GM23248 (cell line): ENCODE measurements around the gene CCDC159. TPM values are rescaled to one million over a fixed set of nuclear protein-coding genes. Genes with fewer than 3 reads are reported as not detected.
"Not testable (repeated sequence)": the region's sequence is repeated elsewhere in the genome, so short reads cannot be mapped to it uniquely, and the experiment has no call there.

Source experiments
- DNase-seq: peaks from one replicate; pipeline ENCODE4 v3.0.0-alpha.2; 2015
- H2AFZ ChIP-seq: fragments of 200-600 bp; sonication (generic); 2 replicates; pipeline ENCODE4 v1.6.1; 2016; ENCODE audit warnings: antibody characterized with exemption
- H3F3A ChIP-seq: fragments of 200-600 bp; sonication (generic); 2 replicates; pipeline ENCODE4 v1.6.1; 2016; ENCODE audit warnings: mild to moderate bottlenecking, antibody characterized with exemption, mixed run types; ENCODE audit not compliant: insufficient read depth
- H3K27ac ChIP-seq: fragments of 200-600 bp; sonication (generic); 2 replicates; pipeline ENCODE4 v1.5.1; 2016; ENCODE audit warnings: mild to moderate bottlenecking
- H3K27me3 ChIP-seq: fragments of 200-600 bp; sonication (generic); replicated peaks from 2 replicates; pipeline ENCODE4 v1.6.1; 2016; ENCODE audit warnings: mild to moderate bottlenecking; ENCODE audit not compliant: insufficient read depth
- H3K36me3 ChIP-seq: fragments of 200-600 bp; sonication (generic); 2 replicates; pipeline ENCODE4 v1.6.1; 2016; ENCODE audit warnings: low read depth, mild to moderate bottlenecking
- H3K4me1 ChIP-seq: fragments of 200-600 bp; sonication (generic); 2 replicates; pipeline ENCODE4 v1.6.1; 2016; ENCODE audit warnings: mild to moderate bottlenecking; ENCODE audit not compliant: insufficient read depth
- H3K4me2 ChIP-seq: fragments of 200-600 bp; sonication (generic); one replicate; pipeline ENCODE4 v1.6.1; 2016; ENCODE audit warnings: mild to moderate bottlenecking; ENCODE audit not compliant: unreplicated experiment
- H3K4me3 ChIP-seq: fragments of 200-600 bp; sonication (generic); 2 replicates; pipeline ENCODE4 v1.5.1; 2016; ENCODE audit warnings: mild to moderate bottlenecking
- H3K79me2 ChIP-seq: fragments of 200-600 bp; sonication (generic); 2 replicates; pipeline ENCODE4 v1.6.1; 2016; ENCODE audit warnings: mild to moderate bottlenecking; ENCODE audit not compliant: insufficient read depth
- H3K9ac ChIP-seq: fragments of 200-600 bp; sonication (generic); 2 replicates; pipeline ENCODE4 v1.6.1; 2016; ENCODE audit warnings: mild to moderate bottlenecking
- H3K9me2 ChIP-seq: fragments of 200-600 bp; sonication (generic); 2 replicates; pipeline ENCODE4 v1.6.1; 2016; ENCODE audit warnings: mixed run types, mild to moderate bottlenecking, moderate library complexity; ENCODE audit not compliant: insufficient read depth
- H3K9me3 ChIP-seq: fragments of 200-600 bp; sonication (generic); one replicate; pipeline ENCODE4 v1.6.1; 2017; ENCODE audit warnings: low read depth
- H4K20me1 ChIP-seq: fragments of 200-600 bp; sonication (generic); 2 replicates; pipeline ENCODE4 v1.6.0; 2016; ENCODE audit not compliant: insufficient read depth
- EZH2 ChIP-seq: fragments of 200-600 bp; sonication (generic); IDR thresholded peaks from 2 replicates; pipeline ENCODE4 v1.6.1; 2018; ENCODE audit warnings: antibody characterized with exemption, mild to moderate bottlenecking; ENCODE audit not compliant: insufficient read depth, poor library complexity, severe bottlenecking
- EZH2phosphoT487 ChIP-seq: fragments of 200-600 bp; sonication (generic); IDR thresholded peaks from 2 replicates; pipeline ENCODE4 v1.6.1; 2018; ENCODE audit warnings: antibody characterized with exemption, moderate library complexity, mild to moderate bottlenecking, low read depth; ENCODE audit not compliant: insufficient read depth
- WGBS, 2 experiments: methylation state at CpG; one replicate each; pipeline ENCODE4 v1.1.6; 2015 to 2017; ENCODE audit warnings: low lambda C conversion rate in 2 of 2, low coverage in 1 of 2; ENCODE audit errors: missing lambda C conversion rate in 2 of 2; 5-methylcytosine and 5-hydroxymethylcytosine counted together
- in situ Hi-C: fragments of 300-500 bp; cut with MboI; formaldehyde crosslinking; loops from 2 replicates; pipeline ENCODE4 v1.15.0; 2020
- polyA plus RNA-seq: library from polyadenylated mRNA; unstranded; fragments of >200 nt; fragmentation: Nextera tagmentation; extraction: Ambion mirVana; gene quantifications from 2 replicates; pipeline ENCODE4 v1.2.1, GENCODE V29; 2016
- total RNA-seq: library from RNA; depleted of rRNA; stranded (reverse); fragments of >200 nt; shearing (Covaris generic); gene quantifications from 2 replicates; pipeline ENCODE4 v1.2.3, GENCODE V29; 2014

CCDC159 gene
- total and polyA plus RNA-seq, 2 experiments from 2014 or later: 11.6 to 16.5 TPM

DNA sequence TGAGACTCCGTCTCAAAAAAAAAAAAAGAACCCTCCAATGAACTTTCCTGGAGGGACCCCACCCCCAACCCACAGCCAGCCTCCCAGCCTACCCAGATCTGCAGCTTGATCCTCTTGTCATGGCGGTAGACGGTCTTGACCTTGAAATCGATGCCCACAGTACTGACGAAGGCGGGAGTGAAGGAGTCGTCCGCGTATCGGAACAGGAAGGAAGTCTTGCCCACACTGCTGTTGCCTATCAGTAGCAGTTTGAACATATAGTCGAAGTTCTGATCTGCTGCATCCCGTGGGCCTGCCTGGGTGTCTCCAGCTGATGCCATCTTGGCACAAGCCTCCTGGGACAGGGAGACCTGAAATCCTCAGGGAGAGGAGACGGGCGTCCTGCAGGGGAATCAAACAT, 9.2 kb upstream of the CCDC159 start:
- H3K27ac ChIP-seq: no peak overlapping the region
- no peaks in the 10 kb centered on the region for H3K27me3 ChIP-seq
- H3K9me3 ChIP-seq: no peaks in the 10 kb centered on the region
- no peak overlapping the region for H2AFZ ChIP-seq
- 90 to 92% methylated on average over 14 of the region's 14 CpGs for WGBS, 2 experiments
- no peaks in the 10 kb centered on the region for H4K20me1 ChIP-seq
- H3K9me2 ChIP-seq: no peaks in the 10 kb centered on the region
- no peak overlapping the region for H3K4me3 ChIP-seq
- TF ChIP-seq EZH2phosphoT487 (no peak), EZH2 (no peak)
- 0 out of 2 replicates have a peak, but pooled peaks cover 5% of the 10 kb centered on the region for H3K4me1 ChIP-seq
- in situ Hi-C loops: no loop called here
- no peak overlapping the region for H3K9ac ChIP-seq
- H3K79me2 ChIP-seq: no peaks in the 10 kb centered on the region
- DNase-seq: no peak
- no peaks in the 10 kb centered on the region for H3K36me3 ChIP-seq
- no peaks in the 10 kb centered on the region for H3F3A ChIP-seq
- H3K4me2 ChIP-seq: no peak overlapping the region

DNA sequence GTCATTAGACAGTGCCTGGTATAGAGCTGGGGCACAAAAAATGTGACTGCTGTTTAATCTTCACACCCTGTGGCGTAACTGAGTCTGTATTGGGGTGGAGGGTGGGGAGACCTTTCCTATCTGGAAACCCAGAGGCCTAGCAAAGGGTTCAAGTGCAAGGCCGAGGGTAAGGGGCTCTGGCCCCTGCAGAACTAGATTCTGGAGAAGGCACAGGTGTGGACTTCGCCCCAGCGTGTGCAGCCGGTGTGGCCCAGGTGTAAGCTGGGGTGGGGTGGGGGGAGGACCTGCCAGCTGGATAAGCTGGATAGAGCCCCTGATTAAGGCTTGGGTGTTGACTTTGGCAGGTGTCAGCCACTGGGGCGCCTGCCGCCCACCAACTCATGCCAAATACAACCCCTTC, 8.2 kb upstream of the CCDC159 start:
- Histone ChIP-seq H3K4me3 (no peak overlapping the region), H3K36me3 (no peaks in the 10 kb centered on the region), H3K79me2 (no peaks in the 10 kb centered on the region), H3K9me2 (no peaks in the 10 kb centered on the region), H3K4me2 (peak overlapping the region; percentile 87), H3K27me3 (no peaks in the 10 kb centered on the region), H3K4me1 (0 out of 2 replicates have a peak, but pooled peaks cover 5% of the 10 kb centered on the region), H3F3A (no peaks in the 10 kb centered on the region), H3K9ac (no peak overlapping the region), H4K20me1 (no peaks in the 10 kb centered on the region), H3K9me3 (no peaks in the 10 kb centered on the region), H2AFZ (no peak overlapping the region), H3K27ac (no peak overlapping the region)
- in situ Hi-C loops: no loop called here
- no peak for DNase-seq
- TF ChIP-seq EZH2: no peak
- TF ChIP-seq EZH2phosphoT487: no peak
- WGBS, 2 experiments: 81 to 85% methylated on average over 7 of the region's 7 CpGs

GRCh38 chr19:11338569-11339253, 7.6 kb upstream of the CCDC159 start:
- in situ Hi-C loops: no loop called here
- Histone ChIP-seq H3K27me3 (no peaks in the 10 kb centered on the region), H3K9me2 (no peaks in the 10 kb centered on the region), H3K4me1 (peaks cover 7% of the 10 kb centered on the region; the same call in 1 of the 2 replicates), H3K9ac (peak overlapping the region; percentile 68), H3K27ac (no peak overlapping the region), H2AFZ (peak overlapping the region; percentile 90), H4K20me1 (no peaks in the 10 kb centered on the region), H3K9me3 (no peaks in the 10 kb centered on the region), H3K4me2 (peak overlapping the region; percentile 87), H3F3A (peaks cover 4% of the 10 kb centered on the region; the same call in 1 of the 2 replicates), H3K4me3 (peak overlapping the region; percentile 78), H3K36me3 (no peaks in the 10 kb centered on the region), H3K79me2 (no peaks in the 10 kb centered on the region)
- WGBS, 2 experiments: 20 to 26% methylated on average over 19 to 21 of the region's 21 CpGs
- peak; percentile 47 for DNase-seq
- no peak for TF ChIP-seq EZH2
- no peak for TF ChIP-seq EZH2phosphoT487

GRCh38 chr19:11339254-11340098, 6.8 kb upstream of the CCDC159 start, which contains the start of gene RAB3D:
Gene RAB3D, minus strand, starts transcription at chr19:11339657. Its CDS starts 2,258 bp downstream, at chr19:11337399.
- Histone ChIP-seq H3K9ac (peak within 1 kb of the TSS; percentile 68), H3K27me3 (no peaks in the 10 kb centered on the region), H3K27ac (no peak within 1 kb of the TSS), H3K4me1 (peaks cover 13% of the 10 kb centered on the region), H3K9me2 (no peaks in the 10 kb centered on the region), H2AFZ (peak within 1 kb of the TSS; percentile 90), H3K4me3 (peak within 1 kb of the TSS; percentile 78), H3F3A (peaks cover 10% of the 10 kb centered on the region), H4K20me1 (no peaks in the 10 kb centered on the region), H3K79me2 (no peaks in the 10 kb centered on the region), H3K36me3 (no peaks in the 10 kb centered on the region), H3K4me2 (peak within 1 kb of the TSS; percentile 87), H3K9me3 (no peaks in the 10 kb centered on the region)
- in situ Hi-C loops: no loop called here
- 2 to 6% methylated on average over 31 to 53 of the region's 53 CpGs for WGBS, 2 experiments
- TF ChIP-seq EZH2 (no peak), EZH2phosphoT487 (no peak)
- peak; percentile 94 for DNase-seq

GRCh38 chr19:11340099-11340467, 6.2 kb upstream of the CCDC159 start:
- Histone ChIP-seq H3K4me3 (peak overlapping the region; percentile 78), H3K9ac (peak overlapping the region; percentile 68; the same call in 1 of the 2 replicates), H2AFZ (peak overlapping the region; percentile 90), H3K4me2 (peak overlapping the region; percentile 87), H3F3A (peaks cover 15% of the 10 kb centered on the region), H3K4me1 (peaks cover 16% of the 10 kb centered on the region)
- H3K36me3 ChIP-seq, H3K79me2 ChIP-seq, in situ Hi-C loops, DNase-seq, H3K9me2 ChIP-seq, H4K20me1 ChIP-seq, H3K27me3 ChIP-seq, H3K9me3 ChIP-seq, H3K27ac ChIP-seq: not testable (repeated sequence)
- 64 to 67% methylated on average over 8 of the region's 8 CpGs for WGBS, 2 experiments
